ENCODE data around the gene CREB3L2. TPM values are rescaled to one million over a fixed set of nuclear protein-coding genes. Genes with fewer than 3 reads are reported as not detected.

CREB3L2 gene
- polyA plus RNA-seq, 1 experiment, result 57.8 TPM

- TF ChIP-seq CTCF (IDR thresholded peaks at IDR 0.05; ENCODE audit: low read depth, low read length), result no peak
- DNase-seq (ENCODE audit: low read depth, low spot score), result no peak
- ChIA-PET POLR2A (no interaction called here), CTCF (no interaction called here)
- H3K4me3 ChIP-seq (ENCODE audit: low read depth, low read length), result no peak overlapping the region
- H3K27ac ChIP-seq (ENCODE audit: low read depth, low read length), result no peak overlapping the region
- no peaks in the 10 kb centered on the region for H3K27me3 ChIP-seq (ENCODE audit: control insufficient read depth, insufficient read depth, low read length)
- H3K9me3 ChIP-seq (ENCODE audit: control insufficient read depth, insufficient read depth, low read length), result no peaks in the 10 kb centered on the region
Observed at GRCh38 chr7:137962491-137962874, 39.4 kb downstream of the CREB3L2 start.

GRCh38 chr7:137961200-137962177 lies 40.4 kb downstream of the CREB3L2 start:
- Histone ChIP-seq H3K27me3 (ENCODE audit: control insufficient read depth, insufficient read depth, low read length) (no peaks in the 10 kb centered on the region), H3K9me3 (ENCODE audit: control insufficient read depth, insufficient read depth, low read length) (no peaks in the 10 kb centered on the region), H3K4me3 (ENCODE audit: low read depth, low read length) (no peak overlapping the region), H3K27ac (ENCODE audit: low read depth, low read length) (no peak overlapping the region)
- POLR2A ChIA-PET, result no interaction called here
- no peak for DNase-seq (ENCODE audit: low read depth, low spot score)
- TF ChIP-seq CTCF (IDR thresholded peaks at IDR 0.05; ENCODE audit: low read depth, low read length), result no peak
- CTCF ChIA-PET, result interaction anchor here (0.6 kb wide), 1 partner anchor 21 kb away, joined by 3 read pairs; no protein-coding TSS in a partner anchor

GRCh38 chr7:137960020-137960419 lies 41.9 kb downstream of the CREB3L2 start:
- ChIA-PET CTCF (no interaction called here), POLR2A (interaction anchor here (0.6 kb wide), 1 partner anchor 14 kb away, joined by 4 read pairs; no protein-coding TSS in a partner anchor)
- Histone ChIP-seq H3K27ac (ENCODE audit: low read depth, low read length) (no peak overlapping the region), H3K9me3 (ENCODE audit: control insufficient read depth, insufficient read depth, low read length) (no peaks in the 10 kb centered on the region), H3K27me3 (ENCODE audit: control insufficient read depth, insufficient read depth, low read length) (no peaks in the 10 kb centered on the region), H3K4me3 (ENCODE audit: low read depth, low read length) (no peak overlapping the region)
- no peak for DNase-seq (ENCODE audit: low read depth, low spot score)
- no peak for TF ChIP-seq CTCF (IDR thresholded peaks at IDR 0.05; ENCODE audit: low read depth, low read length)

- no peak for TF ChIP-seq CTCF (IDR thresholded peaks at IDR 0.05; ENCODE audit: low read depth, low read length)
- ChIA-PET CTCF (no interaction called here), POLR2A (interaction anchor here (0.7 kb wide), 1 partner anchor 11 kb away, joined by 3 read pairs; no protein-coding TSS in a partner anchor)
- DNase-seq (ENCODE audit: low read depth, low spot score), result no peak
- Histone ChIP-seq H3K27ac (ENCODE audit: low read depth, low read length) (no peak overlapping the region), H3K4me3 (ENCODE audit: low read depth, low read length) (no peak overlapping the region), H3K9me3 (ENCODE audit: control insufficient read depth, insufficient read depth, low read length) (no peaks in the 10 kb centered on the region), H3K27me3 (ENCODE audit: control insufficient read depth, insufficient read depth, low read length) (no peaks in the 10 kb centered on the region)
Observed at GRCh38 chr7:137958470-137959431, 43.1 kb downstream of the CREB3L2 start.

Measured in AG04450 (cell line).